Hepatocyte (in vitro differentiated cells): ENCODE data around the gene IFNL4. TPM values are rescaled to one million over a fixed set of nuclear protein-coding genes. Genes with fewer than 3 reads are reported as not detected.
A peak's percentile ranks its signal among the peaks of the same experiment; 100 is the strongest.

ENCODE experiments used
- DNase-seq: peaks from one replicate; pipeline ENCODE4 v3.0.0-alpha.2; 2016; ENCODE audit warnings: low spot score
- H2AFZ ChIP-seq: fragments of 200-600 bp; sonication (generic); 2 replicates; pipeline ENCODE4 v1.6.0; 2016; ENCODE audit warnings: antibody characterized with exemption, mild to moderate bottlenecking
- H3K27ac ChIP-seq: fragments of 200-600 bp; sonication (generic); 2 replicates; pipeline ENCODE4 v1.5.1; 2016; ENCODE audit warnings: mild to moderate bottlenecking
- H3K27me3 ChIP-seq: fragments of 200-600 bp; sonication (generic); 2 replicates; pipeline ENCODE4 v1.6.1; 2016
- H3K36me3 ChIP-seq: fragments of 200-600 bp; sonication (generic); replicated peaks from 2 replicates; pipeline ENCODE4 v1.5.1; 2016; ENCODE audit warnings: low read depth; ENCODE audit not compliant: insufficient read depth
- H3K4me1 ChIP-seq: fragments of 200-600 bp; sonication (generic); 2 replicates; pipeline ENCODE4 v1.5.1; 2016; ENCODE audit warnings: mild to moderate bottlenecking, moderate library complexity; ENCODE audit not compliant: insufficient read depth
- H3K4me2 ChIP-seq: fragments of 200-600 bp; sonication (generic); 2 replicates; pipeline ENCODE4 v1.6.0; 2016
- H3K4me3 ChIP-seq: fragments of 200-600 bp; sonication (generic); 2 replicates; pipeline ENCODE4 v1.5.1; 2016; ENCODE audit warnings: mild to moderate bottlenecking
- H3K79me2 ChIP-seq: fragments of 200-600 bp; sonication (generic); 2 replicates; pipeline ENCODE4 v1.6.0; 2017; ENCODE audit warnings: mild to moderate bottlenecking
- H3K9me2 ChIP-seq: fragments of 200-600 bp; sonication (generic); replicated peaks from 2 replicates; pipeline ENCODE4 v1.6.0; 2017; ENCODE audit warnings: mild to moderate bottlenecking; ENCODE audit not compliant: insufficient read depth
- H3K9me3 ChIP-seq: fragments of 200-600 bp; sonication (generic); 2 replicates; pipeline ENCODE4 v1.5.1; 2016; ENCODE audit warnings: low read depth, mild to moderate bottlenecking
- H4K20me1 ChIP-seq: fragments of 200-600 bp; sonication (generic); 2 replicates; pipeline ENCODE4 v1.6.0; 2016; ENCODE audit warnings: mild to moderate bottlenecking; ENCODE audit not compliant: insufficient read depth, poor library complexity, severe bottlenecking
- EZH2 ChIP-seq: fragments of 200-600 bp; sonication (generic); IDR thresholded peaks from 2 replicates; pipeline ENCODE4 v1.6.1; 2016; ENCODE audit warnings: antibody characterized with exemption, mild to moderate bottlenecking, borderline replicate concordance
- EZH2phosphoT487 ChIP-seq: fragments of 200-600 bp; sonication (generic); IDR thresholded peaks from one replicate; pipeline ENCODE4 v1.6.1; 2018; ENCODE audit warnings: antibody characterized with exemption, mild to moderate bottlenecking, low read depth, moderate library complexity; ENCODE audit not compliant: unreplicated experiment, severe bottlenecking
- WGBS: methylation state at CpG from one replicate; pipeline ENCODE4 v1.1.6; 2016; ENCODE audit warnings: low lambda C conversion rate; ENCODE audit errors: missing lambda C conversion rate; 5-methylcytosine and 5-hydroxymethylcytosine counted together
- polyA plus RNA-seq: library from polyadenylated mRNA; unstranded; fragments of >200 nt; fragmentation: Nextera tagmentation; extraction: Ambion mirVana; gene quantifications from 2 replicates; pipeline ENCODE4 v1.2.1, GENCODE V29; 2016
- total RNA-seq: library from RNA; depleted of rRNA; stranded (reverse); fragments of >200 nt; gene quantifications from 2 replicates; pipeline ENCODE4 v1.2.3, GENCODE V29; 2014
- TF ChIP-seq, protein P1 (sequence below): fragments of 200-600 bp; sonication (generic); IDR thresholded peaks from 2 replicates; pipeline ENCODE4 v1.5.1; 2016; ENCODE audit warnings: antibody characterized with exemption, mild to moderate bottlenecking; ENCODE audit not compliant: poor library complexity

The IFNL4 gene
- total and polyA plus RNA-seq, 2 experiments from 2014 or later, result not detected

DNA sequence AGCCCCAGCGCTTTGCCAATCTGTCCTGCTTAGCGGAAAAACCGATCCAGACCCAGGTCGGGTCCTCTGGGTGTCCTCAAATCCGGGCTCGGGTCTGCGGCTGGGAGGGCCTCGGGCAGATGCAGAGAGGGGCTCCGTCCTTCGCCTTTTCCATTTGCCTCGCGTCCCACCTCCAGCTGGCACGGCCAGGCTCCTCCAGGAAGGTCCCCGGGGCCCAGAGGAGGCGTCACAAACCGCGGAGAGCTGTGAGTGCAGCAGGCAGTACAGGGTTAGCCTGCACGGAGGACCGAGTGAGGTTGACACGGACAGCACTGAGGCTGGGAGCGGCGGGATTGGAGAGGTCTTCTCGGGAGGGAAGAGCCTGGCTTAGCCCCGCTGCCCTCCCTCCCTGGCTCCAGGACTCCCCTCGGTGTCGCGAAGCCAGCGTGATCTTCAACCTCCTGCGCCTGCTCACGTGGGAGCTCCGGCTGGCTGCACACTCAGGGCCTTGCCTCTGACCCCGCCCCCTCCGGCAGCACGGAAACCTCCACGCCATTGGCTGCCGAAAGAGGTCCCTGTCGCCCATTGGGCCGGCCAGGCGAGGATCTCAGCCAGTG, 16.8 kb upstream of the IFNL4 start:
- Histone ChIP-seq H3K36me3 (no peaks in the 10 kb centered on the region), H4K20me1 (no peaks in the 10 kb centered on the region), H3K9me2 (no peaks in the 10 kb centered on the region), H3K4me1 (peaks cover 15% of the 10 kb centered on the region), H3K4me3 (no peak overlapping the region), H3K27me3 (peaks cover 38% of the 10 kb centered on the region), H3K9me3 (no peaks in the 10 kb centered on the region), H2AFZ (no peak overlapping the region), H3K79me2 (no peaks in the 10 kb centered on the region), H3K4me2 (peak overlapping the region; percentile 69), H3K27ac (no peak overlapping the region)
- DNase-seq, result no peak
- TF ChIP-seq, protein P1, sequence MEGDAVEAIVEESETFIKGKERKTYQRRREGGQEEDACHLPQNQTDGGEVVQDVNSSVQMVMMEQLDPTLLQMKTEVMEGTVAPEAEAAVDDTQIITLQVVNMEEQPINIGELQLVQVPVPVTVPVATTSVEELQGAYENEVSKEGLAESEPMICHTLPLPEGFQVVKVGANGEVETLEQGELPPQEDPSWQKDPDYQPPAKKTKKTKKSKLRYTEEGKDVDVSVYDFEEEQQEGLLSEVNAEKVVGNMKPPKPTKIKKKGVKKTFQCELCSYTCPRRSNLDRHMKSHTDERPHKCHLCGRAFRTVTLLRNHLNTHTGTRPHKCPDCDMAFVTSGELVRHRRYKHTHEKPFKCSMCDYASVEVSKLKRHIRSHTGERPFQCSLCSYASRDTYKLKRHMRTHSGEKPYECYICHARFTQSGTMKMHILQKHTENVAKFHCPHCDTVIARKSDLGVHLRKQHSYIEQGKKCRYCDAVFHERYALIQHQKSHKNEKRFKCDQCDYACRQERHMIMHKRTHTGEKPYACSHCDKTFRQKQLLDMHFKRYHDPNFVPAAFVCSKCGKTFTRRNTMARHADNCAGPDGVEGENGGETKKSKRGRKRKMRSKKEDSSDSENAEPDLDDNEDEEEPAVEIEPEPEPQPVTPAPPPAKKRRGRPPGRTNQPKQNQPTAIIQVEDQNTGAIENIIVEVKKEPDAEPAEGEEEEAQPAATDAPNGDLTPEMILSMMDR, result no peak
- TF ChIP-seq EZH2, result peak; percentile 11
- 56% methylated on average over 38 of the region's 39 CpGs for WGBS

DNA sequence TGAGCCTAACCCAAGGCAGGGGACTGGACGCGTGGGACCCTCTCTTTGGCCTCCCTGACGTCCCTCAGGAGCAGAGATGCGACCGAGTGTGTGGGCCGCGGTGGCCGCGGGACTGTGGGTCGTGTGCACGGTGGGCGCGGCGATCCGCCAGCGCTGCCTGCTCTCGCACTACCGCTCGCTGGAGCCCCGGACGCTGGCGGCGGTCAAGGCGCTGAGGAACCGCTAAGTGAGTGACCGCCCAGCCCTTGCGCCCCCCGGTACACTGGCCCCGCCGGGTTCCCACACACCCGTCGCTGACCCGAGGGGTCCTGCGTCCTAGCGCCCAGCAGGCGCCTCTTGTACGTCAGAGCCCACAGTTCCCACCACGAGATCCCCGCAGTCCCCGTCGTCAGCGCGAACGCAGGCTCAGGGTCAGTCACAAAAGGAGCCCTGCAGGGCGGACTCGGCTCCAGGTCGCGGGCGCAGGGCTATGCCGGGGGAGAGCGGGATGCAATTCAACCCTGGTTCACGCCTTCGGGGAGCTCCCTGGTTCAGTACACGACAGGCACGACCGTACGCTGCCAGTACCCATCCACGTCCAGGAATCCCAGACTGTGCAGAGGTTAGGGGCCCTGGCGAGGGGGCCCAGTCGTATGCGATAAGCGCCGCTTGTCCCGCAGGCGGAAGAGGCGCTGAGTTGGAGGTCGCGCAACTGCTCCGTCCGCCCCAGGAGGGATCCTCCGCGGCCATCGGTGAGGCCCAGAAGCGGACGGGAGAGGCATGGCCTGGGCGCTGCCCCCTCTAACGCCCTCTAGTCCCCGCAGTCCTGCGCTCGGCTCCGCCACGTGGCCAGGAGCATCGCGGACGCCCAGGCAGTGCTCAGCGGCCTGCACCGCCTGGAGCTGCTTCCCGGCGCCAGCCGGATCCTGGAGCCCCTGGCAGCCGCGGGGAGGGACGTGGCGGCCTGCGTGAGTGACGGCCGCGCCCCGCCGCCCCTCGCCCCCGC, 15.9 kb upstream of the IFNL4 start:
- 10% methylated on average over 85 of the region's 102 CpGs for WGBS
- peak; percentile 57 for TF ChIP-seq EZH2
- TF ChIP-seq, protein P1, result no peak
- peak; percentile 26 for TF ChIP-seq EZH2phosphoT487
- peaks cover 38% of the 10 kb centered on the region for H3K27me3 ChIP-seq

DNA sequence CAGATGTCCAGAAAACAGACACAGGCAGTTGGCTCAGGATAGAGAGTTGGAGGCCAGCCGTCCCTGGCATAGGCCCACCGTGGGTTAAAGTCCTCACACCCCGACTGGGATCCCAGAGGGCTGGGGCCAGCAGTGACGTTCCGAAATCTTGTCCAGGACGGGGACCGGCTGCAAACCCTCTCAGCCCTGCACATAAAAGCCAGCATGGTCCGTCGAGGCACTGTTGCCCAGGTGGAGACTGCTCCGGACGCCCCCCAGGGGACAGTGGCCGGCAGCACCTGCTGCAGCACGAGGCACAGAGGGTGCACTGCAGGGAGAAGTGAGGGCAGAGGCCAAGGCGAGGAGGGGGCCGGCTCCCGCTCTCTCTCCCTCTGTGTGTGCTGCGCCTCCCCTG, 15.3 kb upstream of the IFNL4 start:
- Histone ChIP-seq H2AFZ (no peak overlapping the region), H4K20me1 (no peaks in the 10 kb centered on the region), H3K36me3 (no peaks in the 10 kb centered on the region), H3K4me2 (peak overlapping the region; percentile 69), H3K4me3 (no peak overlapping the region), H3K27ac (no peak overlapping the region), H3K4me1 (peaks cover 15% of the 10 kb centered on the region), H3K79me2 (no peaks in the 10 kb centered on the region), H3K27me3 (peaks cover 38% of the 10 kb centered on the region), H3K9me2 (no peaks in the 10 kb centered on the region), H3K9me3 (no peaks in the 10 kb centered on the region)
- TF ChIP-seq, protein P1, result no peak
- peak; percentile 38 for TF ChIP-seq EZH2
- TF ChIP-seq EZH2phosphoT487, result no peak
- DNase-seq, result no peak
- 21% methylated on average over 17 of the region's 17 CpGs for WGBS

More for the DNA sequence above, 15.9 kb upstream of the IFNL4 start:
- H3K36me3 ChIP-seq, result no peaks in the 10 kb centered on the region
- H3K4me1 ChIP-seq, result peaks cover 15% of the 10 kb centered on the region
- H4K20me1 ChIP-seq, result no peaks in the 10 kb centered on the region
- H3K4me2 ChIP-seq, result peak overlapping the region; percentile 69
- H3K9me2 ChIP-seq, result no peaks in the 10 kb centered on the region
- H3K27ac ChIP-seq, result no peak overlapping the region
- H3K9me3 ChIP-seq, result no peaks in the 10 kb centered on the region
- peak; percentile 49 for DNase-seq
- H2AFZ ChIP-seq, result peak overlapping the region; percentile 49
- H3K4me3 ChIP-seq, result no peak overlapping the region
- H3K79me2 ChIP-seq, result no peaks in the 10 kb centered on the region
